HepG2 (cell line): ENCODE measurements around the gene ANKRD11. TPM values are rescaled to one million over a fixed set of nuclear protein-coding genes. Genes with fewer than 3 reads are reported as not detected.

ENCODE experiments used
- AGO1 ChIP-seq: fragments of 200-400 bp; formaldehyde crosslinking; IDR thresholded peaks from 2 replicates; pipeline ENCODE4 v1.6.1; 2017; ENCODE audit warnings: mild to moderate bottlenecking, low read depth, low read length, moderate library complexity; ENCODE audit not compliant: poor library complexity, severe bottlenecking
- ATF7 ChIP-seq, 2 experiments: fragments of 450-650 bp in 1 of 2; sonication (generic) in 1 of 2; formaldehyde crosslinking in 1 of 2; IDR thresholded peaks; 2 replicates each; pipeline versions ENCODE4 v1.4.0 to v1.6.1; 2016 to 2020; ENCODE audit warnings: antibody characterized with exemption in 1 of 2, mild to moderate bottlenecking in 1 of 2, missing genetic modification reagents in 1 of 2
- GATAD2A ChIP-seq: IDR thresholded peaks from 2 replicates; pipeline ENCODE4 v1.6.1; 2016
- KLF16 ChIP-seq, 2 experiments: sonication (generic) in 1 of 2; formaldehyde crosslinking in 1 of 2; IDR thresholded peaks; 2 replicates each; pipeline versions ENCODE4 v1.6.1 to v1.8.0; 2016 to 2023; ENCODE audit warnings: missing genetic modification reagents in 2 of 2, missing compliant biosample characterization in 1 of 2
- MAFK ChIP-seq, 2 experiments: IDR thresholded peaks in 1 of 2; conservative IDR thresholded peaks in 1 of 2; 2 replicates each; pipeline ENCODE4 v1.6.1; 2011; ENCODE audit warnings: improper control_type of control experiment in 2 of 2, low read length in 2 of 2
- NFIB ChIP-seq: sonication (generic); formaldehyde crosslinking; IDR thresholded peaks from 2 replicates; pipeline ENCODE4 v1.9.0; 2021; ENCODE audit warnings: missing genetic modification reagents, mild to moderate bottlenecking, borderline replicate concordance
- ZNF34 ChIP-seq: sonication (generic); formaldehyde crosslinking; IDR thresholded peaks from 2 replicates; pipeline ENCODE4 v1.4.0; 2020; ENCODE audit warnings: mild to moderate bottlenecking, missing genetic modification reagents, borderline replicate concordance
- ZNF589 ChIP-seq: sonication (generic); formaldehyde crosslinking; conservative IDR thresholded peaks from 2 replicates; pipeline ENCODE4 v1.8.0; 2022; ENCODE audit warnings: mild to moderate bottlenecking, moderate library complexity, missing genetic modification reagents
- ZNF747 ChIP-seq: sonication (generic); formaldehyde crosslinking; IDR thresholded peaks from 2 replicates; pipeline ENCODE4 v1.8.1; 2023; ENCODE audit warnings: missing genetic modification reagents, mild to moderate bottlenecking, borderline replicate concordance
- polyA plus RNA-seq, 8 experiments: library from polyadenylated mRNA; depleted of rRNA in 3 of 8; stranded (reverse) in 7 of 8; unstranded in 1 of 8; fragments of >200 nt; fragmentation: Illumina TruSeq in 4 of 8; extraction: Trizol in 4 of 8; gene quantifications; 2 replicates each; pipeline versions ENCODE4 v1.2.1 to v1.2.3, GENCODE V29; 2011 to 2016; ENCODE audit warnings: low read depth in 4 of 8, missing spikeins in 1 of 8, mixed read lengths in 1 of 8; ENCODE audit not compliant: insufficient read depth in 1 of 8
- total RNA-seq, 5 experiments: library from RNA; depleted of rRNA; stranded (reverse); fragments of >200 nt; fragmentation: Illumina TruSeq; extraction: Trizol; gene quantifications; 2 replicates each; pipeline ENCODE4 v1.2.3, GENCODE V29; 2016; ENCODE audit warnings: low read depth in 1 of 5
- TF ChIP-seq, protein P1 (sequence below): sonication (generic); formaldehyde crosslinking; IDR thresholded peaks from 2 replicates; pipeline ENCODE4 v1.8.1; 2023; ENCODE audit warnings: mild to moderate bottlenecking, missing genetic modification reagents
- TF ChIP-seq, protein P2 (sequence below): IDR thresholded peaks from 2 replicates; pipeline ENCODE4 v1.6.1; 2016; ENCODE audit warnings: missing genetic modification reagents, missing compliant biosample characterization
- TF ChIP-seq, protein P3 (sequence below): IDR thresholded peaks from 2 replicates; pipeline ENCODE4 v1.6.1; 2016
- TF ChIP-seq, protein P4 (sequence below): sonication (generic); formaldehyde crosslinking; conservative IDR thresholded peaks from 2 replicates; pipeline ENCODE4 v1.8.1; 2023; ENCODE audit warnings: missing genetic modification reagents
- TF ChIP-seq, protein P5 (sequence below): sonication (generic); formaldehyde crosslinking; IDR thresholded peaks from 2 replicates; pipeline ENCODE4 v1.5.1; 2020; ENCODE audit warnings: mild to moderate bottlenecking, missing genetic modification reagents
- TF ChIP-seq, protein P6 (sequence below): sonication (generic); formaldehyde crosslinking; IDR thresholded peaks from 2 replicates; pipeline ENCODE4 v1.9.0; 2022; ENCODE audit warnings: low read depth, missing genetic modification reagents
- TF ChIP-seq, protein P7 (sequence below): IDR thresholded peaks from 2 replicates; pipeline ENCODE4 v1.6.1; 2016

The ANKRD11 gene
- total and polyA plus RNA-seq, 2 of the 13 experiments (the other 11 are each of a cell fraction or from before 2014, with no cell fraction given), result 21.4 to 38.4 TPM

DNA sequence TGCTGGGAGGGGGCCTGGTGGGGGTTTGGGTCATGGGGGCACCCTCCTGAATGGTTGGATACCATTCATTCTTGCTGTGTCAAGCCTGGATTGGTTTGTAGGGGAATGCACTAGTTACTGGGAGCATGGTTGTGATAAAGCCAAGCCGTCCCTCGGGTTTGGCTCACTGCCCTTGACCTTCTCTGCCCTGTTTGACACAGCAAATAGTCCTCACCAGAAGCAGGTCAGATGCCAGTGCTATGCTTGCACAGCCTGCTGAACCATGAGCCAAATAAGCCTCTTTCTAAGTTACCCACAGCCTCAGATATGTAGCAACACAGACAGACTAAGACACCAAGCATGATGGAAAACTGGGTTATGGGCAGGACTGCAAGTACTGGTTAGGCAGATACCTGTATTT, 258.3 kb downstream of the ANKRD11 start (continued):
- TF ChIP-seq, protein P1, sequence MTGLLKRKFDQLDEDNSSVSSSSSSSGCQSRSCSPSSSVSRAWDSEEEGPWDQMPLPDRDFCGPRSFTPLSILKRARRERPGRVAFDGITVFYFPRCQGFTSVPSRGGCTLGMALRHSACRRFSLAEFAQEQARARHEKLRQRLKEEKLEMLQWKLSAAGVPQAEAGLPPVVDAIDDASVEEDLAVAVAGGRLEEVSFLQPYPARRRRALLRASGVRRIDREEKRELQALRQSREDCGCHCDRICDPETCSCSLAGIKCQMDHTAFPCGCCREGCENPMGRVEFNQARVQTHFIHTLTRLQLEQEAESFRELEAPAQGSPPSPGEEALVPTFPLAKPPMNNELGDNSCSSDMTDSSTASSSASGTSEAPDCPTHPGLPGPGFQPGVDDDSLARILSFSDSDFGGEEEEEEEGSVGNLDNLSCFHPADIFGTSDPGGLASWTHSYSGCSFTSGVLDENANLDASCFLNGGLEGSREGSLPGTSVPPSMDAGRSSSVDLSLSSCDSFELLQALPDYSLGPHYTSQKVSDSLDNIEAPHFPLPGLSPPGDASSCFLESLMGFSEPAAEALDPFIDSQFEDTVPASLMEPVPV (CRISPR knock-in tag), result no peak
- no peak for TF ChIP-seq NFIB
- TF ChIP-seq, protein P2, sequence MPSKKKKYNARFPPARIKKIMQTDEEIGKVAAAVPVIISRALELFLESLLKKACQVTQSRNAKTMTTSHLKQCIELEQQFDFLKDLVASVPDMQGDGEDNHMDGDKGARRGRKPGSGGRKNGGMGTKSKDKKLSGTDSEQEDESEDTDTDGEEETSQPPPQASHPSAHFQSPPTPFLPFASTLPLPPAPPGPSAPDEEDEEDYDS (CRISPR knock-in tag), result peak; percentile 18; the same call in 1 of the 2 replicates
- TF ChIP-seq, protein P3, sequence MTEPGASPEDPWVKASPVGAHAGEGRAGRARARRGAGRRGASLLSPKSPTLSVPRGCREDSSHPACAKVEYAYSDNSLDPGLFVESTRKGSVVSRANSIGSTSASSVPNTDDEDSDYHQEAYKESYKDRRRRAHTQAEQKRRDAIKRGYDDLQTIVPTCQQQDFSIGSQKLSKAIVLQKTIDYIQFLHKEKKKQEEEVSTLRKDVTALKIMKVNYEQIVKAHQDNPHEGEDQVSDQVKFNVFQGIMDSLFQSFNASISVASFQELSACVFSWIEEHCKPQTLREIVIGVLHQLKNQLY (CRISPR knock-in tag), result 0 out of 2 replicates have a peak, but pooled peaks have one; percentile 35
- TF ChIP-seq, protein P4, sequence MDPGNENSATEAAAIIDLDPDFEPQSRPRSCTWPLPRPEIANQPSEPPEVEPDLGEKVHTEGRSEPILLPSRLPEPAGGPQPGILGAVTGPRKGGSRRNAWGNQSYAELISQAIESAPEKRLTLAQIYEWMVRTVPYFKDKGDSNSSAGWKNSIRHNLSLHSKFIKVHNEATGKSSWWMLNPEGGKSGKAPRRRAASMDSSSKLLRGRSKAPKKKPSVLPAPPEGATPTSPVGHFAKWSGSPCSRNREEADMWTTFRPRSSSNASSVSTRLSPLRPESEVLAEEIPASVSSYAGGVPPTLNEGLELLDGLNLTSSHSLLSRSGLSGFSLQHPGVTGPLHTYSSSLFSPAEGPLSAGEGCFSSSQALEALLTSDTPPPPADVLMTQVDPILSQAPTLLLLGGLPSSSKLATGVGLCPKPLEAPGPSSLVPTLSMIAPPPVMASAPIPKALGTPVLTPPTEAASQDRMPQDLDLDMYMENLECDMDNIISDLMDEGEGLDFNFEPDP, result no peak
- TF ChIP-seq ATF7 (IDR thresholded peaks at IDR 0.05), result no peak
- TF ChIP-seq ATF7 (CRISPR knock-in tag; IDR thresholded peaks at IDR 0.05), result peak; percentile 39; the same call in 1 of the 2 replicates
- TF ChIP-seq GATAD2A (CRISPR knock-in tag), result peak; percentile 85
- no peak for TF ChIP-seq ZNF747 (CRISPR knock-in tag)
- no peak for TF ChIP-seq ZNF589 (CRISPR knock-in tag)
- TF ChIP-seq, protein P5, sequence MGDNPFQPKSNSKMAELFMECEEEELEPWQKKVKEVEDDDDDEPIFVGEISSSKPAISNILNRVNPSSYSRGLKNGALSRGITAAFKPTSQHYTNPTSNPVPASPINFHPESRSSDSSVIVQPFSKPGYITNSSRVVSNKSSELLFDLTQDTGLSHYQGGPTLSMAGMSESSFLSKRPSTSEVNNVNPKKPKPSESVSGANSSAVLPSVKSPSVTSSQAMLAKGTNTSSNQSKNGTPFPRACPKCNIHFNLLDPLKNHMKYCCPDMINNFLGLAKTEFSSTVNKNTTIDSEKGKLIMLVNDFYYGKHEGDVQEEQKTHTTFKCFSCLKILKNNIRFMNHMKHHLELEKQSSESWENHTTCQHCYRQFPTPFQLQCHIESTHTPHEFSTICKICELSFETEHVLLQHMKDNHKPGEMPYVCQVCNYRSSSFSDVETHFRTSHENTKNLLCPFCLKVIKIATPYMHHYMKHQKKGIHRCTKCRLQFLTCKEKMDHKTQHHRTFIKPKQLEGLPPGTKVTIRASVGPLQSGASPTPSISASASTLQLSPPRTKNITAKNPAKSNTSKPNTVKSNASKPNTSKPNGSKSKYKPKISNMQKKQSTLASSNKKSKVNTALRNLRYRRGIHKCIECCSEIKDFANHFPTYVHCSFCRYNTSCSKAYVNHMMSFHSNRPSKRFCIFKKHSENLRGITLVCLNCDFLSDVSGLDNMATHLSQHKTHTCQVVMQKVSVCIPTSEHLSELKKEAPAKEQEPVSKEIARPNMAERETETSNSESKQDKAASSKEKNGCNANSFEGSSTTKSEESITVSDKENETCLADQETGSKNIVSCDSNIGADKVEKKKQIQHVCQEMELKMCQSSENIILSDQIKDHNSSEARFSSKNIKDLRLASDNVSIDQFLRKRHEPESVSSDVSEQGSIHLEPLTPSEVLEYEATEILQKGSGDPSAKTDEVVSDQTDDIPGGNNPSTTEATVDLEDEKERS (CRISPR knock-in tag), result peak; percentile 72; the same call in 1 of the 2 replicates
- TF ChIP-seq KLF16 (CRISPR knock-in tag; IDR thresholded peaks at IDR 0.05), result peak in 1 of 2 experiments; percentile 57; a peak in 1 of 4 replicates
- TF ChIP-seq, protein P6, sequence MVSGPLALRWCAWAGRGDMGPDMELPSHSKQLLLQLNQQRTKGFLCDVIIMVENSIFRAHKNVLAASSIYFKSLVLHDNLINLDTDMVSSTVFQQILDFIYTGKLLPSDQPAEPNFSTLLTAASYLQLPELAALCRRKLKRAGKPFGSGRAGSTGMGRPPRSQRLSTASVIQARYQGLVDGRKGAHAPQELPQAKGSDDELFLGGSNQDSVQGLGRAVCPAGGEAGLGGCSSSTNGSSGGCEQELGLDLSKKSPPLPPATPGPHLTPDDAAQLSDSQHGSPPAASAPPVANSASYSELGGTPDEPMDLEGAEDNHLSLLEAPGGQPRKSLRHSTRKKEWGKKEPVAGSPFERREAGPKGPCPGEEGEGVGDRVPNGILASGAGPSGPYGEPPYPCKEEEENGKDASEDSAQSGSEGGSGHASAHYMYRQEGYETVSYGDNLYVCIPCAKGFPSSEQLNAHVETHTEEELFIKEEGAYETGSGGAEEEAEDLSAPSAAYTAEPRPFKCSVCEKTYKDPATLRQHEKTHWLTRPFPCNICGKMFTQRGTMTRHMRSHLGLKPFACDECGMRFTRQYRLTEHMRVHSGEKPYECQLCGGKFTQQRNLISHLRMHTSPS (CRISPR knock-in tag), result peak; percentile 89
- peak in 1 of 2 experiments; percentile 16; a peak in 1 of 4 replicates for TF ChIP-seq MAFK (conservative IDR thresholded peaks at IDR 0.05 in 1 of 2, IDR thresholded peaks at IDR 0.05 in 1 of 2; ENCODE audit: low read length in 2 of 2)
- TF ChIP-seq AGO1, result no peak
- TF ChIP-seq, protein P7, sequence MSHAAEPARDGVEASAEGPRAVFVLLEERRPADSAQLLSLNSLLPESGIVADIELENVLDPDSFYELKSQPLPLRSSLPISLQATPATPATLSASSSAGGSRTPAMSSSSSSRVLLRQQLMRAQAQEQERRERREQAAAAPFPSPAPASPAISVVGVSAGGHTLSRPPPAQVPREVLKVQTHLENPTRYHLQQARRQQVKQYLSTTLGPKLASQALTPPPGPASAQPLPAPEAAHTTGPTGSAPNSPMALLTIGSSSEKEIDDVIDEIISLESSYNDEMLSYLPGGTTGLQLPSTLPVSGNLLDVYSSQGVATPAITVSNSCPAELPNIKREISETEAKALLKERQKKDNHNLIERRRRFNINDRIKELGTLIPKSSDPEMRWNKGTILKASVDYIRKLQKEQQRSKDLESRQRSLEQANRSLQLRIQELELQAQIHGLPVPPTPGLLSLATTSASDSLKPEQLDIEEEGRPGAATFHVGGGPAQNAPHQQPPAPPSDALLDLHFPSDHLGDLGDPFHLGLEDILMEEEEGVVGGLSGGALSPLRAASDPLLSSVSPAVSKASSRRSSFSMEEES (CRISPR knock-in tag), result 0 out of 2 replicates have a peak, but pooled peaks have one; percentile 24
- TF ChIP-seq ZNF34, result no peak
